H1 (cell line): ENCODE measurements around the gene CEP83.

Source experiments
- ASH2L ChIP-seq: fragments of 200-600, 300-600 bp; sonication (generic); IDR thresholded peaks from one replicate; pipeline ENCODE4 v1.7.1; 2017; ENCODE audit warnings: low read length
- CHD7 ChIP-seq: fragments of 300-600 bp; sonication (generic); IDR thresholded peaks from 2 replicates; pipeline ENCODE4 v1.7.1; 2012; ENCODE audit warnings: low read length, moderate library complexity, mild to moderate bottlenecking, inconsistent platforms; ENCODE audit not compliant: insufficient replicate concordance
- CTCF ChIP-seq, 3 experiments: IDR thresholded peaks; 1 replicate in 2 of 3; 2 replicates in 1 of 3; pipeline versions ENCODE4 v1.5.1 to v1.6.1; 2011; ENCODE audit warnings: low read length in 3 of 3, mild to moderate bottlenecking in 3 of 3, inconsistent platforms in 2 of 3, low read depth in 1 of 3, moderate library complexity in 1 of 3; ENCODE audit not compliant: insufficient read depth in 1 of 3; ENCODE audit errors: control extremely low read depth in 1 of 3
- GABPA ChIP-seq: IDR thresholded peaks from 2 replicates; pipeline ENCODE4 v1.6.1; 2011; ENCODE audit warnings: mild to moderate bottlenecking, low read length, moderate library complexity, borderline replicate concordance; ENCODE audit not compliant: insufficient read depth
- HDAC6 ChIP-seq: IDR thresholded peaks from one replicate; pipeline ENCODE4 v1.7.1; 2012; ENCODE audit warnings: low read depth, mild to moderate bottlenecking, inconsistent platforms, low read length, moderate library complexity

- TF ChIP-seq CTCF (IDR thresholded peaks at IDR 0.05; ENCODE audit: control extremely low read depth in 1 of 3, insufficient read depth in 1 of 3, low read depth in 1 of 3, low read length in 3 of 3) (no peak), ASH2L (no peak), CHD7 (no peak), GABPA (no peak), HDAC6 (no peak)
Measured at GRCh38 chr12:94488463-94488862, 28.8 kb upstream of the CEP83 start.
